SIG-M5 (cell line): ENCODE measurements around the gene CSF2.
"Not testable (repeated sequence)": the region's sequence is repeated elsewhere in the genome, so short reads cannot be mapped to it uniquely, and the experiment has no call there.

Source experiments
- DNase-seq: peaks from one replicate; lab custom pipeline; 2025; lab: John Stamatoyannopoulos, UW

The CSF2 gene

DNA sequence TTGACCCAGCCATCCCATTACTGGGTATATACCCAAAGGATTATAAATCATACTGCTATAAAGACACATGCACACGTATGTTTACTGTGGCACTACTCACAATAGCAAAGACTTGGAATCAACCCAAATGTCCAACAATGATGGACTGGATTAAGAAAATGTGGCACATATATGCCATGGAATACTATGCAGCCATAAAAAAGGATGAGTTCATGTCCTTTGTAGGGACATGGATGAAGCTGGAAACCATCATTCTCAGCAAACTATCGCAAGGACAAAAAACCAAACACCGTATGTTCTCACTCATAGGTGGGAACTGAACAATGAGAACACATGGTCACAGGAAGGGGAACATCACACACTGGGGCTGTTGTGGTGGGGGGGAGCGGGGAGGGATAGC lies 35.4 kb downstream of the CSF2 start:
- not testable (repeated sequence) for DNase-seq

DNA sequence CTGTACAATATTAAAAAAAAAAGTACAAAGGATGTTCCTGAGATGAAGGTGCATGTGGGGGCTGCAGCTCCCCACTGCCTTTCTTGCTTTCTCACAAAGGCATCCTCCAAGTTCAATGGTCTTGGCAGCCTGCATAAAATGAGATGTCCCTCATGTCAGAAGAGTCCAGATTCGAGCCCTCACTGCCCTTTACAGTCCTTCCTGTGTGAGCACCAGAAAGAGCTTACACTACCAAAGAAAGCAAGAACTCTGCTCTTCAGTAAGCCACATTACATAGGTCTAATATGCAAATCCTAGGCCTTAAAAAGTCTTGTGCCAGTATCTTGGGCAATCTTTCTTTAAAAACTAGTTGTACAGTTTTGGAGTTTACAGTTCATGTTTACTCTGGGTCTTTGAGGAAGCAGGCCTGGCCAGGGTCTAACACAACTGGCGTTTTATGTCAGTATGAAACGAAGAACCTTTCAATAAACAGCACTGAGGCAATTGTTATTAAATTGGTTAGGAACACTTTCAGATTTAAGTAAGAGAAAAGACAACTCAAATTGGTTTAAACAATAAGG lies 36.0 kb downstream of the CSF2 start:
- no peak for DNase-seq

DNA sequence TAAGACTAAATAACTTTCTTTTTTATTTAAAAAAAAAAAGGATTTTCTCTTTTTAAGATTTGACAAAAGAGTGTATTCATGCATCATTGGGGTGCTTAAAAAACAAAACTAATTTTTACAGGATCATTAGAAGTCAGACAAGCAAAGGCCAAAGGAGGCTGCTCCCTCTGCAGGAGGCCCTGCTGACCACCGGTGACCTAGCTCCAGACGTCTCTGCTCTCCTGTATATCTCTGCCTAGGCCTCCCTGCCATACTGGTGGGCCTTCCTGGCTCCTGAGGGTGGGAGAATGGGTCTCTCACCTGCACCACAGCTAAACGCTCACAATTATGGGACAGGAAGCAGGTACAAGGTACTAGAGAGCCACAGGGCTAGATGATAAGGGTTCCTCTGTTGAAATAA lies 36.6 kb downstream of the CSF2 start:
- DNase-seq = no peak

DNA sequence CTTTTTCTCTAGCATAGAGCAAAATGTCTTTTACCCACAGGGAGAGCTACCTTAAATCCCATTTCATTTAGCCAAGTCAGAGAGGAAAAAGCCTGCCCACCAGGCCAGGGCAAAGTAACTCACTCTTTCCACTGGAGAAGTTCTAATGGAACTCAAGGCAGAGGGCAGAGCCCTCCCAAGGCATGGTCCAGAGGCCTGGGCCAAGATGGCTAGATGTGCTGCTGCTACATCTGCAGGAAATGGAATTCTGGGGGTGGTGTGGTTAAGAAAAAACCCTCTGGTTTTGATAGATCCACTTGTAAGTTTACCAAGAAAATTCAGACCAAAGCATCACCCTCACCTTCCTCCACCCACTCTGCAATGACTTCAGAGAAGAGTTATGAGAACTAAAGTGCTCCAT lies 37.3 kb downstream of the CSF2 start:
- DNase-seq = no peak

DNA sequence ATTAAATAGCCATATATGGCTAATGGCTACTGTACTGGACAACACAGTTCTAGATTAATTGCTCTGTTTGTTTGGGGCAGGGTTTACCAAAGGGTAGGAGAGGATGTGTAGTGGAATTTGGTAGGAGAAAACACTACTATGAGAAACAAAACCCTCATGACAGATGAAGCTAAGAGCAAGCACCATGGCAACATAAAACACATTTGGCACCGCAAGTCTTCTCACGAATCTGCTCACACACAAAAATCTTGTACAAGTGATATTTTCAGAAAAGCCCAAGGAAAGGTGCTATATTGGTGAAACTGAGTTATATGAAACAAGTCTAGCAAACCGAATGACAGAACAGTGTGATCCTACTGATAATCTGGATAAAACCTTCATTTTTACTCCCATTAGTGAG lies 38.5 kb downstream of the CSF2 start:
- no peak for DNase-seq

DNA sequence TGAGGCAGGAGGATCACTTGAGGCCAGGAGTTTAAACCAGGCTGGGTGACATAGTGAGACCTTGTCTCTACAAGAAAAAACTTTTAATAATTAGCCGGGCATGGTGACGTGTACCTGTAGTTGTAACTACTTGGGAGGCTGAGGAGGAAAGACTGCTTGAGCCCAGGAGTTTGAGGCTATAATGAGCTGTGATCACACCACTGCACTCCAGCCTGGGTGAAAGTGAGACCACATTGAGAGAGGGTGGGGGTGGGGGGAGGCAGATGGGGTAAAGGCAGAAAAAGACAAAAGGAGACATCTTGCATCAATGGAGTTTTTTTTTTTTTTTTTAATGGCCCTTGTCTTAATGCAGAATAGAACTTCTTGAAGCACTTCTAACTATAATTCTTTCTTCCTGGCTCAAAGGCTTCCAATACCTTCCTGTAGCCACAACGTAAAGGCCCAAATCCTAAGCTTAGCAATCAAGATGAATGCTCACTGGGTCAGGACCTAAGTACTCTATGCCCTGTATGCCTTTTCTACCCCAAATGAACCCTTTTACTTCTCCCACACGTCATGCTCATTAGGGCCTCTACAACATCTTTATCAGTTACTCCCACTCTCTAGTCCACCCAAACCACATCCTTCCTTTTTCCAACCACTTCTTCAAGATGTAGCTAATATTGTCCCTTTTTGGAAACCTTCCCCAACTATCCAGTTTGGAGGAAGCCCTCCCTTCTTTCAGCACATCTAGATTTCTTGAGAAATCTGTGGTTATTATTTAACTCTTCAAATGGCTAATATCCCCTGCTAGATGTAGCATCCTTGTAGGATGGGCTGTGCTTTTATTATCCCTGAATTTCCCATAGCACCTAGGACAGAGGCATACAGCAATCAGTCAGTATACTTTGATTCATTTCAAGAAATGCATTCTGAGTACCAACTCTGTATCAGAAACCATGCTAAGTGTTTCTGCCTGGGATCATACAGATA lies 40.8 kb downstream of the CSF2 start:
- no peak for DNase-seq

DNA sequence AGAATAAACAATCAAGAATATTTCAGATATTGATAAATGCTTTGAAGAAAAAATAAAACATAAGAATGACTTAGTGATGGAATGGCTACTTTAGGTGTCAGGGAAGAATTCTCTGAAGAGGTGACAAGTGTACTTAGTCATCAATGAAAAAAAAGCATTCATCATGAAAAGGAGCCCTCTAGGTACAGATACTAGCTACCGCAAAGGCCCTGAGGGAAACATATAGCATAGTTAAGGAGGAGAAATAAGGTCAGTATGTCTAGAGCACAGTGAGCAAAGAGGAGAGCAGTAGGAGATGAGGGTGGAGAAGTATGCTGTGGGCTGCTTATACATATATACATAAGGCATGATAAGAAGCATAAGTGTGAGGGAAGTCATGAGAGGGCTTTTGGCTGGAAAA lies 41.8 kb downstream of the CSF2 start:
- DNase-seq = no peak

DNA sequence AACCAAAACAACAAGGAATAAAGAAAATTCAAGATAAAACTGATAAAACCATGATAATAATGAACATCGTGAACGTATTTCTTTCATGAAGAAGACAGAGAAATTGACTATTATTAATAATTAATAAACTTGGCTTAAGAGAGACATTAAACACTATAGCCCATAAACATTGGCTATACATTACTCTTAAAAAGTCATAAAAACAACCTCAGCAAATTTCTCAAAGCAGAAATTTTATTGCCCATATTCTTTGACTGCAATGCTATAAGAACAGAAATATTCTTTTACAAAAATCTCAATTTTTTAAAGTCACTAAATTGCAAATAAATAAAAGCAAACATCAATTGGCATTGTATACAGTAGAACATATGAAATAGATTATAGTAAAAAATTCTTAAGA lies 42.5 kb downstream of the CSF2 start:
- no peak for DNase-seq

DNA sequence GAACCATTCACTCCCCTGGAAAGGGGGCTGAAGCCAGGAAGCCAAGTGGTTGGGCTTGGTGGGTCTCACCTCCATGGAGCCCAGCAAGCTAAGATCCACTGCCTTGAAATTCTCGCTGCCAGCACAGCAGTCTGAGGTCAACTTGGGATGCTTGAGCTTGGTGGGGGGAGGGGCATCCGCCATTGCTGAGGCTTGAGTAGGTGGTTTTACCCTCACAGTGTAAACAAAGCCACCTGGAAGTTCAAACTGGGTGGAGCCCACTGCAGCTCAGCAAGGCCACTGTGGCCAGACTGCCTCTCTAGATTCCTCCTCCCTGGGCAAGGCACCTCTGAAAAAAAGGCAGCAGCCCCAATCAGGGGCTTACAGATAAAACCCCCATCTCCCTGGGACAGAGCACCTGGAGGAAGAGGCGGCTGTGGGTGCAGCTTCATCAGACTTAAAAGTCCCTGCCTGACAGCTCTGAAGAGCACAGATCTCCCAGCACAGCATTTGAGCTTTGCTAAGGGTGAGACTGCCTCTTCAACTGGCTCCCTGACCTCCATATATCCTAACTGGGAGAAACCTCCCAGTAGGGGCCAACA lies 43.4 kb downstream of the CSF2 start:
- not testable (repeated sequence) for DNase-seq

DNA sequence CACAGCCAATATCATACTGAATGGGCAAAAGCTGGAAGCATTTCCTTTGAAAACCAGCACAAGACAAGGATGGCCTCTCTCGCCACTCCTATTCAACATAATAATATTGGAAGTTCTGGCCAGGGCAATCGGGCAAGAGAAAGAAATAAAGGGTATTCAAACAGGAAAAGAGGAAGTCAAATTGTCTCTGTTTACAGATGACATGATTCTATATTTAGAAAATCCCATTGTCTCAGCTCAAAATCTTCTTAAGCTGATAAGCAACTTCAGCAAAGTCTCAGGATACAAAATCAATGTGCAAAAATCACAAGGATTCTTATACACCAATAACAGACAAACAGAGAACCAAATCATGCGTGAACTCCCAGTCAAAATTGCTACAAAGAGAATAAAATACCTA lies 47.1 kb downstream of the CSF2 start:
- DNase-seq = not testable (repeated sequence)

DNA sequence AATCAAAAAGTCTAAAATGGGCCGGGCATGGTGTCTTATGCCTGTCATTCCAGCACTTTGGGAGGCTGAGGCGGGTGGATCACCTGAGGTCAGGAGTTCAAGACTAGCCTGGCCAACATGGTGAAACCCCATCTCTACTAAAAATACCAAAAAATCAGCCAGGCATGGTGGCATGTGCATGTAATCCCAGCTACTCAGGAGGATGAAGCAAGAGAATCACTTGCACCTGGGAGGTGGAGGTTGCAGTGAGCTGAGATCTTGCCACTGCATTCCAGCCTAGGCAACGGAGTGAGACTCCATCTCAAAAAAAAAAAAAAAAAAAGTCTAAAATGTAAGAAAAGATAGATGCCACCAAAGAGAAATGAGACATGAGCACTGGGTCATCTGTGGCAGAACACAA lies 49.4 kb downstream of the CSF2 start:
- not testable (repeated sequence) for DNase-seq

DNA sequence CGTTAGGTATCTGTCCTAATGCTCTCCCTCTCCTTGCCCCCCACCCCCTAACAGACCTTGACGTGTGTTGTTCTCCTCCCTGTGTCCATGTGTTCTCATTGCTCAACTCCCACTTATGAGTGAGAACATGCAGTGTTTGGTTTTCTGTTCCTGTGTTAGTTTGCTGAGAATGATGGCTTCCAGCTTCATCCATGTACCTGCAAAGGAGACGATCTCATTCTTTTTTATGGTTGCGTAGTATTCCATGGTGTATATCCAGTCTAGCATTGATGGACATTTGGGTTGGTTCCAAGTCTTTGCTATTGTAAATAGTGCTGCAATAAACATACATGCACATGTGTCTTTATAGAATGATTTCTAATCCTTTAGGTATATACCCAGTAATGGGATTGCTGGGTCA lies 50.0 kb downstream of the CSF2 start:
- not testable (repeated sequence) for DNase-seq
